GM23248 (cell line): ENCODE data around the gene TTC28.

Experiments used
- EZH2 ChIP-seq: fragments of 200-600 bp; sonication (generic); IDR thresholded peaks from 2 replicates; pipeline ENCODE4 v1.6.1; 2018; ENCODE audit warnings: antibody characterized with exemption, mild to moderate bottlenecking; ENCODE audit not compliant: insufficient read depth, poor library complexity, severe bottlenecking
- EZH2phosphoT487 ChIP-seq: fragments of 200-600 bp; sonication (generic); IDR thresholded peaks from 2 replicates; pipeline ENCODE4 v1.6.1; 2018; ENCODE audit warnings: antibody characterized with exemption, moderate library complexity, mild to moderate bottlenecking, low read depth; ENCODE audit not compliant: insufficient read depth

GRCh38 chr22:28373831-28374230 lies 305.8 kb downstream of the TTC28 start:
- TF ChIP-seq EZH2 (no peak), EZH2phosphoT487 (no peak)
